Vagina (tissue), 2 donors: ENCODE data around the gene MAML3. TPM values are rescaled to one million over a fixed set of nuclear protein-coding genes. Genes with fewer than 3 reads are reported as not detected.

Experiments
- DNase-seq, 2 donors: peaks; one replicate each; pipeline ENCODE4 v3.0.0-alpha.2; 2017; ENCODE audit errors: extremely low spot score in 2 of 2
- H3K27ac ChIP-seq: fragments of 200-600 bp; sonication (generic); one replicate; pipeline ENCODE4 v1.5.1; 2019
- H3K27me3 ChIP-seq: fragments of 200-600 bp; sonication (generic); one replicate; pipeline ENCODE4 v1.5.1; 2019
- H3K36me3 ChIP-seq, 2 donors: fragments of 200-600 bp; sonication (generic); one replicate each; pipeline ENCODE4 v1.5.1; 2017 to 2019
- H3K4me1 ChIP-seq: fragments of 200-600 bp; sonication (generic); one replicate; pipeline ENCODE4 v1.5.1; 2019
- H3K4me3 ChIP-seq, 2 donors: fragments of 200-600 bp; sonication (generic); 1 replicate in 1 of 2; 2 replicates in 1 of 2; pipeline ENCODE4 v1.5.1; 2016 to 2019
- H3K9me3 ChIP-seq: fragments of 200-600 bp; sonication (generic); one replicate; pipeline ENCODE4 v1.5.1; 2019
- POLR2A ChIP-seq, 2 donors: fragments of 450-650 bp; IDR thresholded peaks; one replicate each; pipeline ENCODE4 v1.6.1; 2017; ENCODE audit warnings: antibody characterized with exemption in 2 of 2, mild to moderate bottlenecking in 2 of 2, moderate library complexity in 2 of 2
- POLR2AphosphoS5 ChIP-seq, 2 donors: sonication (generic); formaldehyde crosslinking; IDR thresholded peaks; one replicate each; pipeline ENCODE4 v1.9.0; 2017; ENCODE audit warnings: antibody characterized with exemption in 2 of 2, mild to moderate bottlenecking in 2 of 2, low read depth in 1 of 2; ENCODE audit not compliant: insufficient read depth in 1 of 2
- intact Hi-C: fragments of 100-400 bp; cut with DNase I; formaldehyde crosslinking; loops from one replicate; pipeline ENCODE4 v1.15.1; 2023
- total RNA-seq: library from RNA; depleted of rRNA; stranded (reverse); fragments of >200 nt; gene quantifications from one replicate; pipeline ENCODE4 v1.2.3, GENCODE V29; 2016
- TF ChIP-seq, protein P1 (sequence below), 3 experiments: fragments of 450-650 bp in 2 of 3; fragments of 200-600 bp in 1 of 3; sonication (generic) in 1 of 3; IDR thresholded peaks; one replicate each; pipeline ENCODE4 v1.5.1; 2017 to 2019; ENCODE audit warnings: antibody characterized with exemption in 3 of 3, mild to moderate bottlenecking in 2 of 3, moderate library complexity in 2 of 3

Gene MAML3
- total RNA-seq, 1 donor from 2014 or later, result 16.2 TPM

DNA sequence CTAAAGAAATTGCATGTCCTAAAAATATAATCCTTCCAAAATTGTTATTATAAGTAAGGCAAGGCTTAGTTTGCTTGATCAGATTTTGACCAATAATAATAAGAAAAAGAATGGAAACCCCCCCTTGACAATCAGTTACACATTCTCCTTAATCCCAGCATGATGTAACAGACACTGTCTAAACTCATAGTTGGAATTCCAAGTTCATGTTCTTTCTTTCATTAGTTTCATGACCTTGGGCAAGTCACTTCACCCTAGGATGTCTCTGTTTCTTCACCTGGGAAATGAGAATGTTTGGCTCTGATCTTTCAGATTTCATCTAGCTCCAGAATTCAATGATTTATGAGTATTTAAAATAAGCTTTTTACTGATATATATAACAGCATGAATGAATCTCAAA, 64.8 kb downstream of the MAML3 start:
- no peak overlapping the region for H3K27ac ChIP-seq
- no peak for DNase-seq
- peaks cover 25% of the 10 kb centered on the region for H3K4me1 ChIP-seq
- H3K27me3 ChIP-seq, result no peaks in the 10 kb centered on the region
- H3K36me3 ChIP-seq, result no peaks in the 10 kb centered on the region
- no peak for TF ChIP-seq POLR2AphosphoS5 (IDR thresholded peaks at IDR 0.05; ENCODE audit: insufficient read depth in 1 of 2, low read depth in 1 of 2)
- TF ChIP-seq, protein P1, sequence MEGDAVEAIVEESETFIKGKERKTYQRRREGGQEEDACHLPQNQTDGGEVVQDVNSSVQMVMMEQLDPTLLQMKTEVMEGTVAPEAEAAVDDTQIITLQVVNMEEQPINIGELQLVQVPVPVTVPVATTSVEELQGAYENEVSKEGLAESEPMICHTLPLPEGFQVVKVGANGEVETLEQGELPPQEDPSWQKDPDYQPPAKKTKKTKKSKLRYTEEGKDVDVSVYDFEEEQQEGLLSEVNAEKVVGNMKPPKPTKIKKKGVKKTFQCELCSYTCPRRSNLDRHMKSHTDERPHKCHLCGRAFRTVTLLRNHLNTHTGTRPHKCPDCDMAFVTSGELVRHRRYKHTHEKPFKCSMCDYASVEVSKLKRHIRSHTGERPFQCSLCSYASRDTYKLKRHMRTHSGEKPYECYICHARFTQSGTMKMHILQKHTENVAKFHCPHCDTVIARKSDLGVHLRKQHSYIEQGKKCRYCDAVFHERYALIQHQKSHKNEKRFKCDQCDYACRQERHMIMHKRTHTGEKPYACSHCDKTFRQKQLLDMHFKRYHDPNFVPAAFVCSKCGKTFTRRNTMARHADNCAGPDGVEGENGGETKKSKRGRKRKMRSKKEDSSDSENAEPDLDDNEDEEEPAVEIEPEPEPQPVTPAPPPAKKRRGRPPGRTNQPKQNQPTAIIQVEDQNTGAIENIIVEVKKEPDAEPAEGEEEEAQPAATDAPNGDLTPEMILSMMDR (IDR thresholded peaks at IDR 0.05), result no peak
- no peak for TF ChIP-seq POLR2A (IDR thresholded peaks at IDR 0.05)
- H3K4me3 ChIP-seq, result no peak overlapping the region
- intact Hi-C loops, result no loop called here
- no peaks in the 10 kb centered on the region for H3K9me3 ChIP-seq

DNA sequence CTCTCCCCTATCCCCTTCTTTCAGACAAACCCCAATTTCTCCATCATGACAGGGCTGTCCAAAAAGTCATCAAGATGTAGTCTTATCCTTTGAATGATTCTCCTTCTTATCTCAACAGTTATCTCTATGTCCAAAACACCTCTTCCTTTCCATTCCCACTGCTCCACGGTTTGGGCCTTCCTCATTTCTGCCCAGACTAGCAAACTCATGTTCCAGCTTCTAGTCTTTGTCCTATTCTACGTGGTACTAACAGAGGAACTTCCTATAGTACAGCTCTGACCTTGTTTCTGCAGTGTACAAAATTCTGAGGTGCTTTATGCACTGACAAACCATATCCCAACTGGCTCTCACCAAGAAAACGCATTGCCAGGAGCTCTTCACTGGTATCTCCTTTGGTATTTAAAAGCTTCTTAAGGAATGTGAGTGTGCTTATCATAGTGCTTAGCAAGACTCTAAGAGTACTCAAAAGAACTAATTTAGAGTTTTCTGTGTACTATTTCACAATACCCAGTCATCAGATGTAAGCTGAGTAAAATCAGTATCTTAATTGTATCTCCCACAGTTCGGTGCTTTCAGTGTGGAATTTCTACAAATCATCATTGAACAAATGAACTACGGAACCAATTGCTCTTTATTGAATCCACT, 65.5 kb downstream of the MAML3 start:
- H3K4me1 ChIP-seq, result peaks cover 19% of the 10 kb centered on the region
- intact Hi-C loops, result no loop called here
- TF ChIP-seq POLR2AphosphoS5 (IDR thresholded peaks at IDR 0.05; ENCODE audit: insufficient read depth in 1 of 2, low read depth in 1 of 2) (no peak), POLR2A (IDR thresholded peaks at IDR 0.05) (no peak)
- TF ChIP-seq, protein P1 (IDR thresholded peaks at IDR 0.05), result no peak

DNA sequence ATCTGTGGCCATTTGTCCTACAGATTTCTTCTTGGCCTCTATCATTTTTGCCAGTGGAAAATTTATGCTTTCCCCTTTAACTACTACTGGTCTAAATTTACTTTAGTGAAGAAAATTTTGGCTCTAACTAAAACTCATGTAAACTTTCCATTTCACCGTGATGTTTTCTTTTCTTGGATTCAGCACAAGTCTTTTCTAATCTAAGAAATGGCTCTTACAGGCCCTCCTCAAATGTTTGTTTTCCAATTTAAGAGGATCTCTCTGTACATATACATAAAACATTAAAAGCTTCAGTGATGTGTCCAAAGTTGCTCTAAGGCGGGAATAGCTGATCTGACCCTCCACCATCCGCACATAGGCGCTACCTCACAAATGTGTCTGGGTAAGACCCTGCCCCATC, 68.1 kb downstream of the MAML3 start:
- no peak for DNase-seq
- Histone ChIP-seq H3K27ac (no peak overlapping the region), H3K9me3 (no peaks in the 10 kb centered on the region), H3K4me1 (peaks cover 16% of the 10 kb centered on the region), H3K36me3 (no peaks in the 10 kb centered on the region), H3K27me3 (no peaks in the 10 kb centered on the region), H3K4me3 (no peak overlapping the region)
- intact Hi-C loops, result no loop called here
- no peak for TF ChIP-seq POLR2AphosphoS5 (IDR thresholded peaks at IDR 0.05; ENCODE audit: insufficient read depth in 1 of 2, low read depth in 1 of 2)
- TF ChIP-seq, protein P1 (IDR thresholded peaks at IDR 0.05), result no peak
- TF ChIP-seq POLR2A (IDR thresholded peaks at IDR 0.05), result no peak

More for the DNA sequence above, 65.5 kb downstream of the MAML3 start:
- Histone ChIP-seq H3K9me3 (no peaks in the 10 kb centered on the region), H3K27ac (no peak overlapping the region), H3K36me3 (no peaks in the 10 kb centered on the region), H3K27me3 (no peaks in the 10 kb centered on the region), H3K4me3 (no peak overlapping the region)
- no peak for DNase-seq

DNA sequence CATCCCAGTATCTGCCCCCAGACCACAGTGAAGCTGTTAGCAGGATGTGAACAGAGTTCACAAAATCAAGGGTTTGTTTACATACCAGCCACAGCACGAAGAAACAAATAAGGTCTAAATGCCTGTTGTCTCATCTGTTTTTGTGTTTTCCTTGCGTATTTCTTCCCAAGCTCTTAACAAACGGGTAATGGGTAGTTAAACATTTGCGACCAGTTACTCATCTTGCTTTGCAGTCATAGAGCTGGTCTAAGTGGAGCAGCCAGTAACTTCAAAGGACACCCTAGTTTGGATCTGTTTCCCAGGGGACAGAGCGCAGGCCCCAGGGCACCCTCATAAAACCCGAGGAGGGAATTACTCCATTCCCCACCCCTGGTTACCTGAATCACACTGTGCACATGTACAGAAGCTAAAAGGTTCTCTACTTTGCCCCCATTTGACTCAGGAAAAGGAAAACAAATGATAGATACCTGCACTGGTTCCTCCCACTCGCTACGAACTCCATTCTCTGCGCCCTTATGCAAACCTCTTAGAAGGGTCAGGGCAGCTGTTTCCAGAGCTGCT, 68.8 kb downstream of the MAML3 start:
- no peak overlapping the region for H3K4me3 ChIP-seq
- TF ChIP-seq, protein P1 (IDR thresholded peaks at IDR 0.05), result no peak
- TF ChIP-seq POLR2AphosphoS5 (IDR thresholded peaks at IDR 0.05; ENCODE audit: insufficient read depth in 1 of 2, low read depth in 1 of 2) (no peak), POLR2A (IDR thresholded peaks at IDR 0.05) (no peak)
- H3K27ac ChIP-seq, result peak overlapping the region; percentile 50
- intact Hi-C loops, result no loop called here
- peaks cover 16% of the 10 kb centered on the region for H3K4me1 ChIP-seq
- DNase-seq, result no peak
- no peaks in the 10 kb centered on the region for H3K36me3 ChIP-seq
- no peaks in the 10 kb centered on the region for H3K9me3 ChIP-seq
- H3K27me3 ChIP-seq, result no peaks in the 10 kb centered on the region

DNA sequence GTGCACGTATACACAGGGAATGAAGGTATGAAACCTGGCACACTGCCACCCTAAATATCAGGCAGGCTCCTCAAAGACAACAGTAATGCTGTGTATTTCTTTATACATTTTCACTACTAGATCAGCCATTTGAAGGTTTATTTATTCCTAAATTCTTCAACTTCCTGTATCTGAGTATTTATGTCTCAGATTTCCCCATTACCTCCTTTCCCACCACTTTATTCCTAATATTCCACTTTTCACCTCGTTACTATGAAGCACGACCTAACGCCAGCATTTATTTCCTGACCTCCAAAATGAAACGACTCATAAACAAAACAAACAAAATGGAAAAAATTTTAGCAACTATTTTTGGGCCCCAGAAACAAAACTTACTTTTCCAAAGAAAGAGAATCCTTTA, 69.6 kb downstream of the MAML3 start:
- H3K27ac ChIP-seq, result peak overlapping the region; percentile 50
- TF ChIP-seq POLR2AphosphoS5 (IDR thresholded peaks at IDR 0.05; ENCODE audit: insufficient read depth in 1 of 2, low read depth in 1 of 2), result no peak
- TF ChIP-seq POLR2A (IDR thresholded peaks at IDR 0.05), result no peak
- TF ChIP-seq, protein P1 (IDR thresholded peaks at IDR 0.05), result no peak
- H3K27me3 ChIP-seq, result no peaks in the 10 kb centered on the region
- H3K4me1 ChIP-seq, result peaks cover 16% of the 10 kb centered on the region
- no peak overlapping the region for H3K4me3 ChIP-seq
- intact Hi-C loops, result no loop called here
- H3K36me3 ChIP-seq, result no peaks in the 10 kb centered on the region
- H3K9me3 ChIP-seq, result no peaks in the 10 kb centered on the region
- DNase-seq, result no peak
